ENCODE data around the gene GABRR1.

The GABRR1 gene

DNA sequence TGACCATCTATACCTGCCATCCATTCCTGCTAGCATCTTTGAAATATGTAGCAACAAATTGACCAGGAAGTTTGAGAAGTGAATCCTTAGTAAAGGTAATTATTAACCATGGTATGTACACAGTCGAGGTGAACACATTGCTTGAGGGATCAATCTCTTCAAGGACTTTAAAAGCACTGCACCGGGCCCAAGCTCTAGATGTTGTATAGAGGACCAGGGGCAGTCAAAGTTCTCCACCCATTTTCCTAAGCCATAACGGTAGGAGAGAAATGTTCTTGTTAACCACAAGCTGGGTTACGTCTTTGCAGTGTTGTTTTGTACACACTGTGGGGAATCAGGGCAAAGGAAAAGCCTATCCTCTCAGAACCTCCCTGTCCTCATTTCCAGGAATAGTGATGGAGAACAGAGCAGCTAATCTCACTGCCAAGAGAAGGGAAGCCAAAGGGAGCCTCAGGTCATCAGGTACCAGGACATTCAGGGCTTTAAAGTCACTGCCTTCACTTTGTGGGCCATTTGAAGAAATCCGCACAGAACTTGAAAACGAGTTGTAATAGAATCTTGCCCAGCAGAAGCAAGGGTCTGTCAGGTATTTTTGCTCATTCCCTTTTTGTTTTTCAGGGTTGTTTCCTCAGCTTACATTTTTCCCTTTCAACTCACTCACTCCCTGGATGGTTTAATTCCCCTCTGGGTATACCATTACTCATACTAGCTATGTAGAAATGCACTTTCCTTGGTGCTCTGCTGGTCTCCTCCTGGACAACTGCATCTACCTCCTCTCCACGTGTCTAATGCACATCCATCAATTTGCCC, 76.6 kb downstream of the GABRR1 start:
- H3K4me3 ChIP-seq (ENCODE audit: low read depth, low read length) = no peak overlapping the region
- DNase-seq (ENCODE audit: low read depth) = no peak
- TF ChIP-seq, protein P1, sequence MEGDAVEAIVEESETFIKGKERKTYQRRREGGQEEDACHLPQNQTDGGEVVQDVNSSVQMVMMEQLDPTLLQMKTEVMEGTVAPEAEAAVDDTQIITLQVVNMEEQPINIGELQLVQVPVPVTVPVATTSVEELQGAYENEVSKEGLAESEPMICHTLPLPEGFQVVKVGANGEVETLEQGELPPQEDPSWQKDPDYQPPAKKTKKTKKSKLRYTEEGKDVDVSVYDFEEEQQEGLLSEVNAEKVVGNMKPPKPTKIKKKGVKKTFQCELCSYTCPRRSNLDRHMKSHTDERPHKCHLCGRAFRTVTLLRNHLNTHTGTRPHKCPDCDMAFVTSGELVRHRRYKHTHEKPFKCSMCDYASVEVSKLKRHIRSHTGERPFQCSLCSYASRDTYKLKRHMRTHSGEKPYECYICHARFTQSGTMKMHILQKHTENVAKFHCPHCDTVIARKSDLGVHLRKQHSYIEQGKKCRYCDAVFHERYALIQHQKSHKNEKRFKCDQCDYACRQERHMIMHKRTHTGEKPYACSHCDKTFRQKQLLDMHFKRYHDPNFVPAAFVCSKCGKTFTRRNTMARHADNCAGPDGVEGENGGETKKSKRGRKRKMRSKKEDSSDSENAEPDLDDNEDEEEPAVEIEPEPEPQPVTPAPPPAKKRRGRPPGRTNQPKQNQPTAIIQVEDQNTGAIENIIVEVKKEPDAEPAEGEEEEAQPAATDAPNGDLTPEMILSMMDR (conservative IDR thresholded peaks at IDR 0.05; ENCODE audit: low read depth, low read length) = no peak

- TF ChIP-seq, protein P1 (conservative IDR thresholded peaks at IDR 0.05; ENCODE audit: low read depth, low read length) = no peak
- no peak for DNase-seq (ENCODE audit: low read depth)
Measured at GRCh38 chr6:89139509-89140346, 77.4 kb downstream of the GABRR1 start.

DNA sequence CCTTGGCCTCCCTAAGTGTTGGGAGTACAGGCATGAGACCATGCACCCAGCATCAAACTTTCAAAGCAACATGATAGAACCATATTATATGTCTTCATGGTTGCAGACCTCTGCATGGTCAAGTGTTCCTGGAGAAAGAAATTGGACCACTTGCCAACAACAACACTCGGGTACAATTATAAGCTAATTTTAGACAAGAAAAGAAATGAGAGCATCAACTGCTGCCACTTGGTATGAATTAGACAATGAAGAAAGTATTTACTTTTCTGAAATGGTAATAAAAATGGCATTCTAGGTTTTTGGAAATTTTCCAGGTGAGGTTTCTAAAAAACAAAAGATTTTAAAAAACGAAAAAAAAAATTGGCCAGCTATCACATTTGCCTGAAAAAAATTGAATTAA, 79.0 kb downstream of the GABRR1 start:
- DNase-seq (ENCODE audit: low read depth) = no peak
- TF ChIP-seq, protein P1 (conservative IDR thresholded peaks at IDR 0.05; ENCODE audit: low read depth, low read length) = no peak
- H3K4me3 ChIP-seq (ENCODE audit: low read depth, low read length) = no peak overlapping the region

More at GRCh38 chr6:89139509-89140346, 77.4 kb downstream of the GABRR1 start:
- H3K4me3 ChIP-seq (ENCODE audit: low read depth, low read length) = no peak overlapping the region

GRCh38 chr6:89134723-89135122, 82.4 kb downstream of the GABRR1 start:
- DNase-seq (ENCODE audit: low read depth) = no peak
- TF ChIP-seq, protein P1 (conservative IDR thresholded peaks at IDR 0.05; ENCODE audit: low read depth, low read length) = no peak
- H3K4me3 ChIP-seq (ENCODE audit: low read depth, low read length) = no peak overlapping the region

DNA sequence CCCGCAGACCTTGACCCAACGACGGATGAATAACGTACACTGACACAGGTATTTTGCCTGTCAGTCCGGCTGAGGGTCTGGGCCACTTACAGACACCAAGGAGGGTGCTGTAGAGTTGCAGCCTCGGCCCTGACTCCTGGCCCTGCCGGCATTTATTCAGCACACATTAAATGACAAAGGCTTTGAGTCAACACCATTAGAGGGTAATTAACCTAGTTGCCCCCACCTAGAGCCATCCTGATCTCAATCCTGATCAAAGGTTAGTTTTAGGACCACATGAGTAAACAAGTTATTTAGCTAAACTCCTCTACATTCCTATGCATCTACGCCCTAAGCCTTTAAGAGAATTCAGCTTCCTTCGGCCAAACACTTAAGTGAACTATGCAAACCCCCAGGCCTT, 83.2 kb downstream of the GABRR1 start:
- TF ChIP-seq, protein P1 (conservative IDR thresholded peaks at IDR 0.05; ENCODE audit: low read depth, low read length) = no peak
- no peak overlapping the region for H3K4me3 ChIP-seq (ENCODE audit: low read depth, low read length)
- no peak for DNase-seq (ENCODE audit: low read depth)

DNA sequence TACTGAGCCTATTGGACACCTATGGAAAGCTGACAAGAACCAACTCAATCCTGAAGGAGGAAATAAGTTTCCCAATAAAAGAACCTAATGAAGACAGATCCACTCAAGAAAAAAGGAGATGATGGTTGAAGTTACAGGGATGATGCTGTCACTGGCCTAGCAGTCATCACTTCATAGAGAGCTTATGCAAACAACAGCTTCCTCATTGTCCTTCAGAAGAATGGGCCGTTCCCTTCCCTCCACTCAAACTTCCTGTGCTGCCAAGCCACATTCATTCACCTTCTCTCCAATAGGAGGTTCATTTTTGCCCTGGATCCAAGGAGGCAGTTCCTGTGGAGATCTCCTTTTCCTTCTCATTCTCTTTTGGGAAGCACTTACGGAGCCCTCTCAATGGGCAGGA, 85.1 kb downstream of the GABRR1 start:
- TF ChIP-seq, protein P1 (conservative IDR thresholded peaks at IDR 0.05; ENCODE audit: low read depth, low read length) = no peak

More for the DNA sequence above, 85.1 kb downstream of the GABRR1 start:
- DNase-seq (ENCODE audit: low read depth) = no peak
- H3K4me3 ChIP-seq (ENCODE audit: low read depth, low read length) = no peak overlapping the region

Data from choroid plexus epithelial cell (primary cell).